ENCODE data around the gene STEAP3. TPM values are rescaled to one million over a fixed set of nuclear protein-coding genes. Genes with fewer than 3 reads are reported as not detected.

The STEAP3 gene
- total RNA-seq, 4 donors from 2014 or later = 10.1 to 21.7 (median 10.6) TPM

DNA sequence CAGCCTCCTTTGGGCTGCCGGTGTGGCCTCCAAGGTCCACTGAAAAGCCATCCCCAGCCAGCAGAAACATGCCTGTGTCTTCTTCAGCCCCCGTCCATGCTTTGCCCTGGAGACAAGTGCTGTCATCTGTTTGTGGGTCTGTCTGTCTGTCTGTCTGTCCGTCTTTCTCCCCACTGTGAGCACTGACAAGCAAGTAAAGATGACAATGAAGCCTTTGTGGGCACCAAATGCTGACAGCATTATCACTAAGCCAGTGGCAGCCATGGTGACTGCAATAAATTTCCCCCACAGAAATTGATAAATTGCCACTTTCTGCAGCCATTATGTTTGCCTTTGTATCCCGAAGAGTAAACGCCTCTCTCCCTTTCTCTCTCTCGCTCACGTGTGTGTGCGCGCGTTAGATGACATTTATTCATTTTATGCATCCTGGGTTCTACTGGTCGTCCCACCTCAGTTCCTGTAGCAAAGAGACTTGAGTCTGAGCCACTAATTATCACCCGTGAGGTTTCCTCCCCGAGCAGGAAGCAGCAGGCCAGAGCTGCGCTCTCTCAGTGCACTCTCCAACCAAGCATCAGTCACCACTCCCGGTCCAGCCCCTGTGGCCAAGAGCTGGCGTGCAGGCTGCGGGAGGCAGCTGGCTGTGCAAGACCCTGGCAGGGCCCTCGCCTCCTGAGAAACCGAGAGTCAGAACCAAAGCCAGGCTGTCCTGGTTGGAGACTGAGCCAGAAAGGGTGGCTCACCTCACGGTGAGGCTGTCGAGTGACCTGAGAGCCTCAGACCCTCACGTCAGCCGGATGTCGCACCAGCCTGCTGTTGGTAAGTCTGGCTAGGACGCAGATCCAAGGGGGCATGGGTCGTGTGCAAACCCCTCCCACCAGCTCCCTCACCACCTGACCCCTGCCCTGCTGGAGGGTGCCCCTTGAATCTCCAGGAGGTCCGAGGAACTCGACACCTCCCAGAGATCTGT lies 6.9 kb downstream of the STEAP3 start:
- no peaks in the 10 kb centered on the region for H3K36me3 ChIP-seq
- no peak overlapping the region for H3K4me3 ChIP-seq
- ATAC-seq (peak in 1 of 2 donors; percentile 25), DNase-seq (peak in 1 of 2 donors; percentile 77)
- no peaks in the 10 kb centered on the region for H3K9me3 ChIP-seq
- H3K27me3 ChIP-seq = no peaks in the 10 kb centered on the region
- peak overlapping the region; percentile 21 to 68 (median 44) for H3K27ac ChIP-seq
- intact Hi-C loops (cut with DNase I; ENCODE audit: low total_unique reads) = loop anchor here (5.0 to 10.0 kb wide), 2 partner anchors 137 to 254 kb away; partner anchors contain the start of genes C2orf76 and DBI
- in situ Hi-C loops (cut with MboI; ENCODE audit: low sequenced_read_pairs in 4 of 4) = no loop called here
- peaks cover 59 to 63% of the 10 kb centered on the region in 2 donors for H3K4me1 ChIP-seq
- no peak for TF ChIP-seq POLR2A (IDR thresholded peaks at IDR 0.05)
- peak in 1 of 5 experiments; percentile 35 for TF ChIP-seq CTCF (IDR thresholded peaks at IDR 0.05 in 4 of 5, conservative IDR thresholded peaks at IDR 0.05 in 1 of 5)

GRCh38 chr2:119231975-119232665 lies 8.5 kb downstream of the STEAP3 start:
- Histone ChIP-seq H3K36me3 (no peaks in the 10 kb centered on the region), H3K4me1 (peaks cover 65 to 67% of the 10 kb centered on the region in 2 donors), H3K27ac (peak overlapping the region; percentile 84 to 87 (median 85)), H3K27me3 (no peaks in the 10 kb centered on the region), H3K9me3 (no peaks in the 10 kb centered on the region), H3K4me3 (no peak overlapping the region)
- no peak for TF ChIP-seq POLR2A (IDR thresholded peaks at IDR 0.05)
- intact Hi-C loops (cut with DNase I; ENCODE audit: low total_unique reads) = loop anchor here (5.0 to 10.0 kb wide), 2 partner anchors 135 to 253 kb away; partner anchors contain the start of genes C2orf76 and DBI
- DNase-seq (no peak), ATAC-seq (no peak)
- in situ Hi-C loops (cut with MboI; ENCODE audit: low sequenced_read_pairs in 4 of 4) = no loop called here

DNA sequence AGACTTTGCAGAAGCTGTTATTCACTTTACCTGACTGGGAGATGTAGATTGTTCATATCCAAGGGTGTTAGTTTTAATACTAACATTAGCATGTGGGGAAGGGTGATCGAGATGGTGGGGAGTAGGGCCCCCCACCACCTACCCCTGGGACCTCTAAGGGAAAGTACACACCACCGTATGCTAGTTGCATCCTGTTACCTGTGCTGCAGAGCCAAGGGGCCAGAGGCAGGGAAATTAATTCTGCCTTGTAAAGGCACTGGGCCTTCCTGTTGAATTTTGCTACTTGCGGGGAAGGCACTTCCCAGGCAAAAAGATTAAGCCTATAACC lies 9.0 kb downstream of the STEAP3 start:
- H3K27me3 ChIP-seq = no peaks in the 10 kb centered on the region
- intact Hi-C loops (cut with DNase I; ENCODE audit: low total_unique reads) (loop anchor here (5.0 to 10.0 kb wide), 2 partner anchors 135 to 252 kb away; partner anchors contain the start of genes C2orf76 and DBI), in situ Hi-C loops (cut with MboI; ENCODE audit: low sequenced_read_pairs in 4 of 4) (no loop called here)
- no peak for DNase-seq
- H3K4me3 ChIP-seq = no peak overlapping the region
- H3K4me1 ChIP-seq = peaks cover 70 to 72% of the 10 kb centered on the region in 2 donors
- no peak for TF ChIP-seq CTCF (IDR thresholded peaks at IDR 0.05 in 4 of 5, conservative IDR thresholded peaks at IDR 0.05 in 1 of 5)
- no peak for TF ChIP-seq POLR2A (IDR thresholded peaks at IDR 0.05)
- no peak for ATAC-seq
- no peaks in the 10 kb centered on the region for H3K9me3 ChIP-seq
- no peaks in the 10 kb centered on the region for H3K36me3 ChIP-seq
- H3K27ac ChIP-seq = peak overlapping the region; percentile 84 to 87 (median 85)

- H3K4me3 ChIP-seq = no peak overlapping the region
- no peaks in the 10 kb centered on the region for H3K9me3 ChIP-seq
- DNase-seq = peak; percentile 59 to 88
- peak; percentile 88 for ATAC-seq
- no peaks in the 10 kb centered on the region for H3K27me3 ChIP-seq
- H3K36me3 ChIP-seq = no peaks in the 10 kb centered on the region
- peak overlapping the region; percentile 84 to 87 (median 85) for H3K27ac ChIP-seq
- intact Hi-C loops (cut with DNase I; ENCODE audit: low total_unique reads) = loop anchor here (5.0 to 10.0 kb wide), 2 partner anchors 134 to 251 kb away; partner anchors contain the start of genes C2orf76 and DBI
- TF ChIP-seq CTCF (IDR thresholded peaks at IDR 0.05 in 4 of 5, conservative IDR thresholded peaks at IDR 0.05 in 1 of 5) = no peak
- peak in 1 of 2 donors; percentile 14 for TF ChIP-seq POLR2A (IDR thresholded peaks at IDR 0.05)
- in situ Hi-C loops (cut with MboI; ENCODE audit: low sequenced_read_pairs in 4 of 4) = no loop called here
- peaks cover 78% of the 10 kb centered on the region in 2 donors for H3K4me1 ChIP-seq
These were observed 9.8 kb downstream of the STEAP3 start for GRCh38 chr2:119233326-119234020.
